GM23248 (cell line): ENCODE results near the gene CWC25.

Experiments
- EZH2 ChIP-seq: fragments of 200-600 bp; sonication (generic); IDR thresholded peaks from 2 replicates; pipeline ENCODE4 v1.6.1; 2018; ENCODE audit warnings: antibody characterized with exemption, mild to moderate bottlenecking; ENCODE audit not compliant: insufficient read depth, poor library complexity, severe bottlenecking
- EZH2phosphoT487 ChIP-seq: fragments of 200-600 bp; sonication (generic); IDR thresholded peaks from 2 replicates; pipeline ENCODE4 v1.6.1; 2018; ENCODE audit warnings: antibody characterized with exemption, moderate library complexity, mild to moderate bottlenecking, low read depth; ENCODE audit not compliant: insufficient read depth

GRCh38 chr17:38791162-38791561, 34.0 kb downstream of the CWC25 start:
- TF ChIP-seq EZH2 (no peak), EZH2phosphoT487 (no peak)
